ENCODE results near the gene POT1. TPM values are rescaled to one million over a fixed set of nuclear protein-coding genes. Genes with fewer than 3 reads are reported as not detected.

The POT1 gene
- total and polyA plus RNA-seq, 2 of the 13 experiments (the other 11 are each of a cell fraction or from before 2014, with no cell fraction given), result 21.7 to 23.4 TPM

DNA sequence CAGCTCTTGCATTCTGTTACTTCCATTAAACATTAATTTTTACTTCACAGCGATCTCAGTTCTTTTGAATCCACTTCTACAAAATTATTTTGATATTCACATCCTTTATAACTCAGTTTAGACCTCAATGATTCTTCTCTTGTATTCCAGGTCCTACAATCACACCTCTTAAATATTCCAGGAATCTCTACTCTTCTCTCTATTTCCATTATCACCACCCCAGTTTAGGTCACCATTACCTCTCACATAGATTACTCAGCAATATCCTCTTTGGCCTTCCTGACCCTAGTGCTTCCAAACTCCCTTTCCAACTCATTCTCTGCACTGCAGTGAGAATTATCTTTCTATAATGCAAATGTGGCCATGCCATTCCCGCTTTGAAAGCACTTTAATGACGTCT lies 136.9 kb downstream of the POT1 start:
- Histone ChIP-seq H3K4me3 (replicated peaks in 1 of 3; ENCODE audit: insufficient read depth in 1 of 3, low read depth in 2 of 3, low read length in 3 of 3) (no peak overlapping the region), H3K36me3 (replicated peaks in 1 of 2; ENCODE audit: control insufficient read depth in 1 of 2, insufficient read depth in 2 of 2, low read length in 2 of 2) (no peaks in the 10 kb centered on the region), H3K9ac (ENCODE audit: insufficient read depth, low read depth, low read length) (no peak overlapping the region), H3K79me2 (ENCODE audit: insufficient read depth, low read length) (no peaks in the 10 kb centered on the region), H3K27ac (ENCODE audit: extremely low read length, insufficient read depth, low read length) (no peak overlapping the region), H4K20me1 (ENCODE audit: insufficient read depth, low read length) (no peaks in the 10 kb centered on the region), H3K27me3 (ENCODE audit: control insufficient read depth in 1 of 2, insufficient read depth in 2 of 2, low read length in 2 of 2) (no peaks in the 10 kb centered on the region), H3K4me2 (ENCODE audit: low read depth, low read length) (no peak overlapping the region), H2AFZ (ENCODE audit: low read length) (no peak overlapping the region), H3K9me3 (ENCODE audit: low read length) (no peaks in the 10 kb centered on the region), H3K4me1 (ENCODE audit: insufficient read depth, low read length) (peaks cover 13% of the 10 kb centered on the region)
- intact Hi-C loops (cut with micrococcal nuclease; ENCODE audit: unreplicated experiment), result no loop called here
- ChIA-PET POLR2A (no interaction called here), CTCF (ENCODE audit: low intra/inter-chr PET ratio, low total read pairs) (no interaction called here)
- FAIRE-seq (no peak), ATAC-seq (no peak), DNase-seq (ENCODE audit: low spot score) (no peak)
- 2% methylated on average over 3 of the region's 3 CpGs for WGBS (ENCODE audit: low lambda C conversion rate)
- in situ Hi-C loops (cut with HindIII; ENCODE audit: extremely low pct_ligation_motif_present, low pct_unique_long_range_greater_than_20kb), result no loop called here
- TF ChIP-seq AGO1 (IDR thresholded peaks at IDR 0.05; ENCODE audit: low read depth, low read length, poor library complexity, severe bottlenecking), result no peak
- TF ChIP-seq SMARCE1 (IDR thresholded peaks at IDR 0.05; ENCODE audit: borderline replicate concordance), result no peak
- TF ChIP-seq ZNF232 (CRISPR knock-in tag; IDR thresholded peaks at IDR 0.05; ENCODE audit: borderline replicate concordance), result no peak
- TF ChIP-seq, protein P1, sequence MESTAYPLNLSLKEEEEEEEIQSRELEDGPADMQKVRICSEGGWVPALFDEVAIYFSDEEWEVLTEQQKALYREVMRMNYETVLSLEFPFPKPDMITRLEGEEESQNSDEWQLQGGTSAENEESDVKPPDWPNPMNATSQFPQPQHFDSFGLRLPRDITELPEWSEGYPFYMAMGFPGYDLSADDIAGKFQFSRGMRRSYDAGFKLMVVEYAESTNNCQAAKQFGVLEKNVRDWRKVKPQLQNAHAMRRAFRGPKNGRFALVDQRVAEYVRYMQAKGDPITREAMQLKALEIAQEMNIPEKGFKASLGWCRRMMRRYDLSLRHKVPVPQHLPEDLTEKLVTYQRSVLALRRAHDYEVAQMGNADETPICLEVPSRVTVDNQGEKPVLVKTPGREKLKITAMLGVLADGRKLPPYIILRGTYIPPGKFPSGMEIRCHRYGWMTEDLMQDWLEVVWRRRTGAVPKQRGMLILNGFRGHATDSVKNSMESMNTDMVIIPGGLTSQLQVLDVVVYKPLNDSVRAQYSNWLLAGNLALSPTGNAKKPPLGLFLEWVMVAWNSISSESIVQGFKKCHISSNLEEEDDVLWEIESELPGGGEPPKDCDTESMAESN (CRISPR knock-in tag; conservative IDR thresholded peaks at IDR 0.05), result no peak
- TF ChIP-seq HOXA3 (CRISPR knock-in tag; IDR thresholded peaks at IDR 0.05), result no peak
- TF ChIP-seq, protein P2, sequence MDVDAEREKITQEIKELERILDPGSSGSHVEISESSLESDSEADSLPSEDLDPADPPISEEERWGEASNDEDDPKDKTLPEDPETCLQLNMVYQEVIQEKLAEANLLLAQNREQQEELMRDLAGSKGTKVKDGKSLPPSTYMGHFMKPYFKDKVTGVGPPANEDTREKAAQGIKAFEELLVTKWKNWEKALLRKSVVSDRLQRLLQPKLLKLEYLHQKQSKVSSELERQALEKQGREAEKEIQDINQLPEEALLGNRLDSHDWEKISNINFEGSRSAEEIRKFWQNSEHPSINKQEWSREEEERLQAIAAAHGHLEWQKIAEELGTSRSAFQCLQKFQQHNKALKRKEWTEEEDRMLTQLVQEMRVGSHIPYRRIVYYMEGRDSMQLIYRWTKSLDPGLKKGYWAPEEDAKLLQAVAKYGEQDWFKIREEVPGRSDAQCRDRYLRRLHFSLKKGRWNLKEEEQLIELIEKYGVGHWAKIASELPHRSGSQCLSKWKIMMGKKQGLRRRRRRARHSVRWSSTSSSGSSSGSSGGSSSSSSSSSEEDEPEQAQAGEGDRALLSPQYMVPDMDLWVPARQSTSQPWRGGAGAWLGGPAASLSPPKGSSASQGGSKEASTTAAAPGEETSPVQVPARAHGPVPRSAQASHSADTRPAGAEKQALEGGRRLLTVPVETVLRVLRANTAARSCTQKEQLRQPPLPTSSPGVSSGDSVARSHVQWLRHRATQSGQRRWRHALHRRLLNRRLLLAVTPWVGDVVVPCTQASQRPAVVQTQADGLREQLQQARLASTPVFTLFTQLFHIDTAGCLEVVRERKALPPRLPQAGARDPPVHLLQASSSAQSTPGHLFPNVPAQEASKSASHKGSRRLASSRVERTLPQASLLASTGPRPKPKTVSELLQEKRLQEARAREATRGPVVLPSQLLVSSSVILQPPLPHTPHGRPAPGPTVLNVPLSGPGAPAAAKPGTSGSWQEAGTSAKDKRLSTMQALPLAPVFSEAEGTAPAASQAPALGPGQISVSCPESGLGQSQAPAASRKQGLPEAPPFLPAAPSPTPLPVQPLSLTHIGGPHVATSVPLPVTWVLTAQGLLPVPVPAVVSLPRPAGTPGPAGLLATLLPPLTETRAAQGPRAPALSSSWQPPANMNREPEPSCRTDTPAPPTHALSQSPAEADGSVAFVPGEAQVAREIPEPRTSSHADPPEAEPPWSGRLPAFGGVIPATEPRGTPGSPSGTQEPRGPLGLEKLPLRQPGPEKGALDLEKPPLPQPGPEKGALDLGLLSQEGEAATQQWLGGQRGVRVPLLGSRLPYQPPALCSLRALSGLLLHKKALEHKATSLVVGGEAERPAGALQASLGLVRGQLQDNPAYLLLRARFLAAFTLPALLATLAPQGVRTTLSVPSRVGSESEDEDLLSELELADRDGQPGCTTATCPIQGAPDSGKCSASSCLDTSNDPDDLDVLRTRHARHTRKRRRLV (CRISPR knock-in tag; IDR thresholded peaks at IDR 0.05), result no peak
- no peak for TF ChIP-seq POLR2A (IDR thresholded peaks at IDR 0.05; ENCODE audit: insufficient read depth in 1 of 2, low read depth in 2 of 2, low read length in 2 of 2)
- BruUV-seq (replicated peaks), result no TSS peak

All from HepG2 (cell line).